ENCODE data around the gene CDH1.
A peak's percentile ranks its signal among the peaks of the same experiment; 100 is the strongest.

CDH1 gene

GRCh38 chr16:68800257-68800875, 63.3 kb downstream of the CDH1 start:
- TF ChIP-seq TEAD4 (IDR thresholded peaks at IDR 0.05) (peak; percentile 62), RAD21 (IDR thresholded peaks at IDR 0.05; ENCODE audit: low read depth) (peak; percentile 87), YY1 (IDR thresholded peaks at IDR 0.05; ENCODE audit: low read depth) (no peak), CEBPB (IDR thresholded peaks at IDR 0.05) (no peak)

- TF ChIP-seq USF1 (IDR thresholded peaks at IDR 0.05) (no peak), EGR1 (IDR thresholded peaks at IDR 0.05) (no peak), TEAD4 (IDR thresholded peaks at IDR 0.05) (no peak), TAF1 (IDR thresholded peaks at IDR 0.05; ENCODE audit: low read depth) (no peak), RAD21 (IDR thresholded peaks at IDR 0.05; ENCODE audit: low read depth) (no peak), ZBTB7A (IDR thresholded peaks at IDR 0.05; ENCODE audit: low read depth) (no peak), TCF12 (IDR thresholded peaks at IDR 0.05; ENCODE audit: low read depth) (no peak), FOXM1 (IDR thresholded peaks at IDR 0.05; ENCODE audit: borderline replicate concordance, low read depth) (no peak), YY1 (IDR thresholded peaks at IDR 0.05; ENCODE audit: low read depth) (no peak), CREB1 (IDR thresholded peaks at IDR 0.05; ENCODE audit: low read depth) (no peak), EP300 (IDR thresholded peaks at IDR 0.05; ENCODE audit: borderline replicate concordance) (no peak), NFIC (IDR thresholded peaks at IDR 0.05) (no peak), CEBPB (IDR thresholded peaks at IDR 0.05) (no peak)
- TF ChIP-seq, protein P1, sequence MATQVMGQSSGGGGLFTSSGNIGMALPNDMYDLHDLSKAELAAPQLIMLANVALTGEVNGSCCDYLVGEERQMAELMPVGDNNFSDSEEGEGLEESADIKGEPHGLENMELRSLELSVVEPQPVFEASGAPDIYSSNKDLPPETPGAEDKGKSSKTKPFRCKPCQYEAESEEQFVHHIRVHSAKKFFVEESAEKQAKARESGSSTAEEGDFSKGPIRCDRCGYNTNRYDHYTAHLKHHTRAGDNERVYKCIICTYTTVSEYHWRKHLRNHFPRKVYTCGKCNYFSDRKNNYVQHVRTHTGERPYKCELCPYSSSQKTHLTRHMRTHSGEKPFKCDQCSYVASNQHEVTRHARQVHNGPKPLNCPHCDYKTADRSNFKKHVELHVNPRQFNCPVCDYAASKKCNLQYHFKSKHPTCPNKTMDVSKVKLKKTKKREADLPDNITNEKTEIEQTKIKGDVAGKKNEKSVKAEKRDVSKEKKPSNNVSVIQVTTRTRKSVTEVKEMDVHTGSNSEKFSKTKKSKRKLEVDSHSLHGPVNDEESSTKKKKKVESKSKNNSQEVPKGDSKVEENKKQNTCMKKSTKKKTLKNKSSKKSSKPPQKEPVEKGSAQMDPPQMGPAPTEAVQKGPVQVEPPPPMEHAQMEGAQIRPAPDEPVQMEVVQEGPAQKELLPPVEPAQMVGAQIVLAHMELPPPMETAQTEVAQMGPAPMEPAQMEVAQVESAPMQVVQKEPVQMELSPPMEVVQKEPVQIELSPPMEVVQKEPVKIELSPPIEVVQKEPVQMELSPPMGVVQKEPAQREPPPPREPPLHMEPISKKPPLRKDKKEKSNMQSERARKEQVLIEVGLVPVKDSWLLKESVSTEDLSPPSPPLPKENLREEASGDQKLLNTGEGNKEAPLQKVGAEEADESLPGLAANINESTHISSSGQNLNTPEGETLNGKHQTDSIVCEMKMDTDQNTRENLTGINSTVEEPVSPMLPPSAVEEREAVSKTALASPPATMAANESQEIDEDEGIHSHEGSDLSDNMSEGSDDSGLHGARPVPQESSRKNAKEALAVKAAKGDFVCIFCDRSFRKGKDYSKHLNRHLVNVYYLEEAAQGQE (IDR thresholded peaks at IDR 0.05; ENCODE audit: low read depth): no peak
- TF ChIP-seq, protein P2, sequence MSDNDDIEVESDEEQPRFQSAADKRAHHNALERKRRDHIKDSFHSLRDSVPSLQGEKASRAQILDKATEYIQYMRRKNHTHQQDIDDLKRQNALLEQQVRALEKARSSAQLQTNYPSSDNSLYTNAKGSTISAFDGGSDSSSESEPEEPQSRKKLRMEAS (IDR thresholded peaks at IDR 0.05): no peak
Observed at GRCh38 chr16:68802190-68802589, 65.1 kb downstream of the CDH1 start.

DNA sequence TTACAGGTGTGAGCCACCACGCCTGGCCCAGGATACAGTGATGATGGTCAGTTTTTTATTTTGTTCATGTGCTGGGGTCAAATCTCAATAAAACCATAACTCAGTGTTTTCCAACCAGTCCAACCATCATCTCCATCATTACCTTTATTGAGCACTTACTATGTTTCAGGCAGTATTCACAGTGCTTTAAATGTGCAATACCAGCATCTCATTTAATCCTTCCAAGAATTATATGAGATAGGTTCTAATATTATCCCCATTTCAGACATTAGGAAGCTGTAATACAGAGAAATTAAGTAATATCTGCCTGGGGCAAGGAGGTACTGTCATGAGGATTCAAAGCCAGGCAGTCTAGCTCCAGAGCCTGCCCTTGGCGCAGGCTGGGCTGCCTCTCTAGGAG, 69.3 kb downstream of the CDH1 start:
- no peak for TF ChIP-seq YY1 (IDR thresholded peaks at IDR 0.05; ENCODE audit: low read depth)
- TF ChIP-seq EP300 (IDR thresholded peaks at IDR 0.05; ENCODE audit: borderline replicate concordance): no peak
- no peak for TF ChIP-seq ZBTB7A (IDR thresholded peaks at IDR 0.05; ENCODE audit: low read depth)
- TF ChIP-seq FOXM1 (IDR thresholded peaks at IDR 0.05; ENCODE audit: borderline replicate concordance, low read depth): no peak
- no peak for TF ChIP-seq TAF1 (IDR thresholded peaks at IDR 0.05; ENCODE audit: low read depth)
- no peak for TF ChIP-seq TEAD4 (IDR thresholded peaks at IDR 0.05)
- no peak for TF ChIP-seq RAD21 (IDR thresholded peaks at IDR 0.05; ENCODE audit: low read depth)
- TF ChIP-seq, protein P2 (IDR thresholded peaks at IDR 0.05): no peak
- no peak for TF ChIP-seq USF1 (IDR thresholded peaks at IDR 0.05)
- no peak for TF ChIP-seq CREB1 (IDR thresholded peaks at IDR 0.05; ENCODE audit: low read depth)
- TF ChIP-seq, protein P1 (IDR thresholded peaks at IDR 0.05; ENCODE audit: low read depth): no peak
- no peak for TF ChIP-seq NFIC (IDR thresholded peaks at IDR 0.05)
- no peak for TF ChIP-seq EGR1 (IDR thresholded peaks at IDR 0.05)
- no peak for TF ChIP-seq TCF12 (IDR thresholded peaks at IDR 0.05; ENCODE audit: low read depth)
- TF ChIP-seq CEBPB (IDR thresholded peaks at IDR 0.05): no peak

- TF ChIP-seq EP300 (IDR thresholded peaks at IDR 0.05; ENCODE audit: borderline replicate concordance) (no peak), CEBPB (IDR thresholded peaks at IDR 0.05) (no peak), USF1 (IDR thresholded peaks at IDR 0.05) (no peak), RAD21 (IDR thresholded peaks at IDR 0.05; ENCODE audit: low read depth) (no peak), ZBTB7A (IDR thresholded peaks at IDR 0.05; ENCODE audit: low read depth) (no peak), TAF1 (IDR thresholded peaks at IDR 0.05; ENCODE audit: low read depth) (no peak), EGR1 (IDR thresholded peaks at IDR 0.05) (no peak), CREB1 (IDR thresholded peaks at IDR 0.05; ENCODE audit: low read depth) (no peak), NFIC (IDR thresholded peaks at IDR 0.05) (no peak), TCF12 (IDR thresholded peaks at IDR 0.05; ENCODE audit: low read depth) (no peak), TEAD4 (IDR thresholded peaks at IDR 0.05) (no peak), FOXM1 (IDR thresholded peaks at IDR 0.05; ENCODE audit: borderline replicate concordance, low read depth) (no peak), YY1 (IDR thresholded peaks at IDR 0.05; ENCODE audit: low read depth) (no peak)
- TF ChIP-seq, protein P1 (IDR thresholded peaks at IDR 0.05; ENCODE audit: low read depth): no peak
- TF ChIP-seq, protein P2 (IDR thresholded peaks at IDR 0.05): no peak
Observed at GRCh38 chr16:68806981-68807380, 69.9 kb downstream of the CDH1 start.

All from Ishikawa (cell line).